Ammon's horn (tissue), 1 donor: Measurements from ENCODE around the gene TMTC4.
"Not testable (repeated sequence)": the region's sequence is repeated elsewhere in the genome, so short reads cannot be mapped to it uniquely, and the experiment has no call there.

Experiments used
- DNase-seq: peaks from one replicate; pipeline ENCODE4 v3.0.0-alpha.2; 2016; ENCODE audit warnings: low spot score

TMTC4 gene

GRCh38 chr13:100674572-100674871 is at the start of gene TMTC4:
Gene TMTC4, minus strand, starts transcription at chr13:100674795. Its CDS starts 4,433 bp downstream, at chr13:100670362.
- DNase-seq, result no peak

GRCh38 chr13:100722517-100722916 is 47.9 kb upstream of the TMTC4 start:
- DNase-seq, result no peak

GRCh38 chr13:100721885-100722512 is 47.4 kb upstream of the TMTC4 start:
- DNase-seq, result peak; percentile 78

GRCh38 chr13:100715604-100716003 is 41.0 kb upstream of the TMTC4 start:
- no peak for DNase-seq

- no peak for DNase-seq
These were observed 39.9 kb upstream of the TMTC4 start for GRCh38 chr13:100714478-100714877.

GRCh38 chr13:100710176-100710575 is 35.6 kb upstream of the TMTC4 start:
- DNase-seq, result no peak

- peak; percentile 36 for DNase-seq
These were observed 33.5 kb upstream of the TMTC4 start for GRCh38 chr13:100707818-100708740.

GRCh38 chr13:100698331-100698730 is 23.7 kb upstream of the TMTC4 start:
- not testable (repeated sequence) for DNase-seq

- no peak for DNase-seq
These were observed 20.8 kb upstream of the TMTC4 start for GRCh38 chr13:100695509-100695773.

- DNase-seq, result no peak
These were observed 20.3 kb upstream of the TMTC4 start for GRCh38 chr13:100694722-100695508.

GRCh38 chr13:100689191-100689590 is 14.6 kb upstream of the TMTC4 start:
- no peak for DNase-seq

GRCh38 chr13:100680131-100680530 is 5.5 kb upstream of the TMTC4 start:
- DNase-seq, result no peak

GRCh38 chr13:100677128-100677527 is 2.5 kb upstream of the TMTC4 start:
- not testable (repeated sequence) for DNase-seq

GRCh38 chr13:100675661-100676129 is 1.1 kb upstream of the TMTC4 start:
- no peak for DNase-seq

- DNase-seq, result peak; percentile 100
These were observed 471 bp upstream of the TMTC4 start for GRCh38 chr13:100674872-100675660.

- DNase-seq, result peak; percentile 53
These were observed 653 bp downstream of the TMTC4 start for GRCh38 chr13:100673713-100674571.

- DNase-seq, result no peak
These were observed 1.3 kb downstream of the TMTC4 start for GRCh38 chr13:100673376-100673712.

- no peak for DNase-seq
These were observed 3.0 kb downstream of the TMTC4 start for GRCh38 chr13:100671389-100672182.

GRCh38 chr13:100668408-100668807 is 6.2 kb downstream of the TMTC4 start:
- DNase-seq, result no peak

- DNase-seq, result no peak
These were observed 6.7 kb downstream of the TMTC4 start for GRCh38 chr13:100667894-100668293.
